ENCODE measurements around the gene GLI1.

Gene GLI1

GRCh38 chr12:57473886-57474285, 14.3 kb downstream of the GLI1 start:
- Mint-ChIP-seq H3K36me3 (peaks cover 8% of the 10 kb centered on the region), H3K4me1 (ENCODE audit: low read depth) (peaks cover 60% of the 10 kb centered on the region), H3K4me3 (peak overlapping the region; percentile 88)

GRCh38 chr12:57474430-57474829, 14.8 kb downstream of the GLI1 start:
- Mint-ChIP-seq H3K36me3 (peaks cover 8% of the 10 kb centered on the region), H3K4me1 (ENCODE audit: low read depth) (peaks cover 66% of the 10 kb centered on the region), H3K9me3 (ENCODE audit: low read depth) (no peaks in the 10 kb centered on the region), H3K4me3 (peak overlapping the region; percentile 88), H3K27ac (peak overlapping the region; percentile 90), H3K27me3 (no peaks in the 10 kb centered on the region)

More at GRCh38 chr12:57473886-57474285, 14.3 kb downstream of the GLI1 start:
- Mint-ChIP-seq H3K9me3 (ENCODE audit: low read depth) (no peaks in the 10 kb centered on the region), H3K27me3 (no peaks in the 10 kb centered on the region), H3K27ac (peak overlapping the region; percentile 90)

- peaks cover 68% of the 10 kb centered on the region for H3K4me1 Mint-ChIP-seq (ENCODE audit: low read depth)
- H3K27me3 Mint-ChIP-seq: no peaks in the 10 kb centered on the region
- H3K9me3 Mint-ChIP-seq (ENCODE audit: low read depth): no peaks in the 10 kb centered on the region
- H3K27ac Mint-ChIP-seq: peak overlapping the region; percentile 90
- H3K36me3 Mint-ChIP-seq: peaks cover 8% of the 10 kb centered on the region
- peak overlapping the region; percentile 88 for H3K4me3 Mint-ChIP-seq
These were observed 15.3 kb downstream of the GLI1 start for GRCh38 chr12:57474862-57475261.

- peak overlapping the region; percentile 100 for H3K27ac Mint-ChIP-seq
- H3K4me1 Mint-ChIP-seq (ENCODE audit: low read depth): peaks cover 75% of the 10 kb centered on the region
- no peaks in the 10 kb centered on the region for H3K27me3 Mint-ChIP-seq
- H3K4me3 Mint-ChIP-seq: peak overlapping the region; percentile 95
- H3K36me3 Mint-ChIP-seq: peaks cover 8% of the 10 kb centered on the region
- no peaks in the 10 kb centered on the region for H3K9me3 Mint-ChIP-seq (ENCODE audit: low read depth)
These were observed 15.9 kb downstream of the GLI1 start for GRCh38 chr12:57475271-57476161.

- Mint-ChIP-seq H3K36me3 (peaks cover 8% of the 10 kb centered on the region), H3K27ac (peak overlapping the region; percentile 100), H3K27me3 (no peaks in the 10 kb centered on the region), H3K4me1 (ENCODE audit: low read depth) (peaks cover 83% of the 10 kb centered on the region), H3K4me3 (peak overlapping the region; percentile 95), H3K9me3 (ENCODE audit: low read depth) (no peaks in the 10 kb centered on the region)
These were observed 16.8 kb downstream of the GLI1 start for GRCh38 chr12:57476162-57476992.

GRCh38 chr12:57476993-57477709, 17.6 kb downstream of the GLI1 start:
- peak overlapping the region; percentile 100 for H3K27ac Mint-ChIP-seq
- H3K4me3 Mint-ChIP-seq: peak overlapping the region; percentile 95
- peaks cover 87% of the 10 kb centered on the region for H3K4me1 Mint-ChIP-seq (ENCODE audit: low read depth)
- peaks cover 11% of the 10 kb centered on the region for H3K36me3 Mint-ChIP-seq
- no peaks in the 10 kb centered on the region for H3K27me3 Mint-ChIP-seq
- H3K9me3 Mint-ChIP-seq (ENCODE audit: low read depth): no peaks in the 10 kb centered on the region

GRCh38 chr12:57477710-57478681, 18.4 kb downstream of the GLI1 start:
- H3K27me3 Mint-ChIP-seq: no peaks in the 10 kb centered on the region
- H3K9me3 Mint-ChIP-seq (ENCODE audit: low read depth): no peaks in the 10 kb centered on the region
- peak overlapping the region; percentile 100 for H3K27ac Mint-ChIP-seq
- H3K4me3 Mint-ChIP-seq: peak overlapping the region; percentile 95
- H3K36me3 Mint-ChIP-seq: peaks cover 11% of the 10 kb centered on the region
- peaks cover 79% of the 10 kb centered on the region for H3K4me1 Mint-ChIP-seq (ENCODE audit: low read depth)

- H3K27me3 Mint-ChIP-seq: no peaks in the 10 kb centered on the region
- peak overlapping the region; percentile 100 for H3K27ac Mint-ChIP-seq
- no peaks in the 10 kb centered on the region for H3K9me3 Mint-ChIP-seq (ENCODE audit: low read depth)
- peaks cover 7% of the 10 kb centered on the region for H3K36me3 Mint-ChIP-seq
- peak overlapping the region; percentile 95 for H3K4me3 Mint-ChIP-seq
- peaks cover 76% of the 10 kb centered on the region for H3K4me1 Mint-ChIP-seq (ENCODE audit: low read depth)
These were observed 19.4 kb downstream of the GLI1 start for GRCh38 chr12:57479043-57479375.

GRCh38 chr12:57479376-57480115, 20.0 kb downstream of the GLI1 start, which contains the start of gene ARHGAP9:
Gene ARHGAP9, minus strand, starts transcription at chr12:57479866. Its CDS starts 460 bp downstream, at chr12:57479406.
- H3K4me1 Mint-ChIP-seq (ENCODE audit: low read depth): peaks cover 71% of the 10 kb centered on the region
- no peaks in the 10 kb centered on the region for H3K9me3 Mint-ChIP-seq (ENCODE audit: low read depth)
- H3K27ac Mint-ChIP-seq: peak within 1 kb of the TSS; percentile 100
- peaks cover 4% of the 10 kb centered on the region for H3K36me3 Mint-ChIP-seq
- no peaks in the 10 kb centered on the region for H3K27me3 Mint-ChIP-seq
- H3K4me3 Mint-ChIP-seq: peak within 1 kb of the TSS; percentile 95

- Mint-ChIP-seq H3K9me3 (ENCODE audit: low read depth) (no peaks in the 10 kb centered on the region), H3K27me3 (no peaks in the 10 kb centered on the region), H3K4me3 (peak overlapping the region; percentile 6), H3K36me3 (peaks cover 2% of the 10 kb centered on the region), H3K27ac (peak overlapping the region; percentile 100), H3K4me1 (ENCODE audit: low read depth) (peaks cover 56% of the 10 kb centered on the region)
These were observed 22.1 kb downstream of the GLI1 start for GRCh38 chr12:57481671-57482070.

GRCh38 chr12:57483466-57483865, 23.9 kb downstream of the GLI1 start:
- H3K9me3 Mint-ChIP-seq (ENCODE audit: low read depth): no peaks in the 10 kb centered on the region
- H3K36me3 Mint-ChIP-seq: peaks cover 2% of the 10 kb centered on the region
- H3K4me3 Mint-ChIP-seq: no peak overlapping the region
- H3K27ac Mint-ChIP-seq: peak overlapping the region; percentile 31
- peaks cover 47% of the 10 kb centered on the region for H3K4me1 Mint-ChIP-seq (ENCODE audit: low read depth)
- H3K27me3 Mint-ChIP-seq: no peaks in the 10 kb centered on the region

GRCh38 chr12:57485695-57486094, 26.1 kb downstream of the GLI1 start:
- Mint-ChIP-seq H3K27me3 (no peaks in the 10 kb centered on the region), H3K4me1 (ENCODE audit: low read depth) (peaks cover 39% of the 10 kb centered on the region), H3K4me3 (no peak overlapping the region), H3K9me3 (ENCODE audit: low read depth) (no peaks in the 10 kb centered on the region), H3K27ac (no peak overlapping the region), H3K36me3 (peaks cover 10% of the 10 kb centered on the region)

- Mint-ChIP-seq H3K4me1 (ENCODE audit: low read depth) (peaks cover 31% of the 10 kb centered on the region), H3K27ac (peak overlapping the region; percentile 98), H3K9me3 (ENCODE audit: low read depth) (no peaks in the 10 kb centered on the region), H3K36me3 (peaks cover 12% of the 10 kb centered on the region), H3K4me3 (no peak overlapping the region), H3K27me3 (no peaks in the 10 kb centered on the region)
These were observed 27.5 kb downstream of the GLI1 start for GRCh38 chr12:57487055-57487596.
